ENCODE data around the gene GTPBP8. TPM values are rescaled to one million over a fixed set of nuclear protein-coding genes. Genes with fewer than 3 reads are reported as not detected.

Gene GTPBP8
- total RNA-seq, 1 experiment from 2014 or later = 16.4 TPM

DNA sequence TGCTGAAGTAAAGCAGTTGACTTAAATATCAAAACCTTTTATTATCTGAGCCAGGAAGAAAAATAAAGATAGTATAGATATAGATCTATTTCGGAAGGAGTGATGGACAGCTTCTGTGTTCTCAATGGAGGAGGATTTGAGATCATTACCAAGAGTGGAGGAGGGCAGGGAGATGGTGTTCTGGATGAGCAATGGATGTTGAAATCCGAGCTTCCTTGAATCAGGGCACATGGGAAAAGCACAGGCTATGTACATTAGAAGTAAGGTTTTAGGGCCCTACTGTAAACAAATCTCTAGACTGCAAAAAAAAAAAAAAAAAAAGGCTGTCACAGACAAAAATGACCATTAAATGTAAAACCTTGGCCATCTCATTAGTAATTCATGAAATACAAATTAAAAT is 43.2 kb downstream of the GTPBP8 start:
- H3K9ac ChIP-seq (ENCODE audit: low read length) = no peak overlapping the region
- no peaks in the 10 kb centered on the region for H3K4me1 ChIP-seq (ENCODE audit: control insufficient read depth in 1 of 2, insufficient read depth in 2 of 2, low read length in 2 of 2)
- no peaks in the 10 kb centered on the region for H3K9me3 ChIP-seq (ENCODE audit: control insufficient read depth in 1 of 2, insufficient read depth in 1 of 2, low read depth in 1 of 2, low read length in 2 of 2)
- H4K20me1 ChIP-seq (ENCODE audit: insufficient read depth) = no peaks in the 10 kb centered on the region
- H3K27ac ChIP-seq (ENCODE audit: low read depth, low read length) = no peak overlapping the region
- no peaks in the 10 kb centered on the region for H3K27me3 ChIP-seq (ENCODE audit: insufficient read depth, low read length)
- no peak for DNase-seq (ENCODE audit: low read depth, low spot score)
- ChIA-PET CTCF (interaction anchor here (0.6 to 2.9 kb wide), 4 partner anchors 19 to 592 kb away, joined by 3 to 13 read pairs (median 3); no protein-coding TSS in a partner anchor), RAD21 (ENCODE audit: low non-redundant PET in 1 of 2, low total read pairs in 2 of 2, uncharacterized antibody in 2 of 2, unreplicated experiment in 2 of 2) (no interaction called here), POLR2A (interaction anchor here (2.1 kb wide), 1 partner anchor 15 kb away, joined by 5 read pairs; a partner anchor contains a TSS)
- no peak overlapping the region for H3K4me2 ChIP-seq (ENCODE audit: low read length)
- H2AFZ ChIP-seq (ENCODE audit: low read depth, low read length, poor library complexity, severe bottlenecking) = no peak overlapping the region
- TF ChIP-seq, protein P1, sequence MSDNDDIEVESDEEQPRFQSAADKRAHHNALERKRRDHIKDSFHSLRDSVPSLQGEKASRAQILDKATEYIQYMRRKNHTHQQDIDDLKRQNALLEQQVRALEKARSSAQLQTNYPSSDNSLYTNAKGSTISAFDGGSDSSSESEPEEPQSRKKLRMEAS (IDR thresholded peaks at IDR 0.05) = no peak
- no peak for TF ChIP-seq FOSL1 (IDR thresholded peaks at IDR 0.05; ENCODE audit: low read depth)
- TF ChIP-seq POLR2AphosphoS5 (IDR thresholded peaks at IDR 0.05; ENCODE audit: low read depth, low read length) = no peak
- no peak for TF ChIP-seq EZH2 (IDR thresholded peaks at IDR 0.05)
- TF ChIP-seq, protein P2, sequence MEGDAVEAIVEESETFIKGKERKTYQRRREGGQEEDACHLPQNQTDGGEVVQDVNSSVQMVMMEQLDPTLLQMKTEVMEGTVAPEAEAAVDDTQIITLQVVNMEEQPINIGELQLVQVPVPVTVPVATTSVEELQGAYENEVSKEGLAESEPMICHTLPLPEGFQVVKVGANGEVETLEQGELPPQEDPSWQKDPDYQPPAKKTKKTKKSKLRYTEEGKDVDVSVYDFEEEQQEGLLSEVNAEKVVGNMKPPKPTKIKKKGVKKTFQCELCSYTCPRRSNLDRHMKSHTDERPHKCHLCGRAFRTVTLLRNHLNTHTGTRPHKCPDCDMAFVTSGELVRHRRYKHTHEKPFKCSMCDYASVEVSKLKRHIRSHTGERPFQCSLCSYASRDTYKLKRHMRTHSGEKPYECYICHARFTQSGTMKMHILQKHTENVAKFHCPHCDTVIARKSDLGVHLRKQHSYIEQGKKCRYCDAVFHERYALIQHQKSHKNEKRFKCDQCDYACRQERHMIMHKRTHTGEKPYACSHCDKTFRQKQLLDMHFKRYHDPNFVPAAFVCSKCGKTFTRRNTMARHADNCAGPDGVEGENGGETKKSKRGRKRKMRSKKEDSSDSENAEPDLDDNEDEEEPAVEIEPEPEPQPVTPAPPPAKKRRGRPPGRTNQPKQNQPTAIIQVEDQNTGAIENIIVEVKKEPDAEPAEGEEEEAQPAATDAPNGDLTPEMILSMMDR (IDR thresholded peaks at IDR 0.05 in 2 of 3, conservative IDR thresholded peaks at IDR 0.05 in 1 of 3; ENCODE audit: borderline replicate concordance in 1 of 3, insufficient read depth in 1 of 3, low read depth in 2 of 3, low read length in 2 of 3) = no peak
- no peak for TF ChIP-seq EZH2phosphoT487 (IDR thresholded peaks at IDR 0.05; ENCODE audit: borderline replicate concordance)
- TF ChIP-seq ZNF274 (IDR thresholded peaks at IDR 0.05; ENCODE audit: low read depth, low read length) = no peak
- TF ChIP-seq, protein P3, sequence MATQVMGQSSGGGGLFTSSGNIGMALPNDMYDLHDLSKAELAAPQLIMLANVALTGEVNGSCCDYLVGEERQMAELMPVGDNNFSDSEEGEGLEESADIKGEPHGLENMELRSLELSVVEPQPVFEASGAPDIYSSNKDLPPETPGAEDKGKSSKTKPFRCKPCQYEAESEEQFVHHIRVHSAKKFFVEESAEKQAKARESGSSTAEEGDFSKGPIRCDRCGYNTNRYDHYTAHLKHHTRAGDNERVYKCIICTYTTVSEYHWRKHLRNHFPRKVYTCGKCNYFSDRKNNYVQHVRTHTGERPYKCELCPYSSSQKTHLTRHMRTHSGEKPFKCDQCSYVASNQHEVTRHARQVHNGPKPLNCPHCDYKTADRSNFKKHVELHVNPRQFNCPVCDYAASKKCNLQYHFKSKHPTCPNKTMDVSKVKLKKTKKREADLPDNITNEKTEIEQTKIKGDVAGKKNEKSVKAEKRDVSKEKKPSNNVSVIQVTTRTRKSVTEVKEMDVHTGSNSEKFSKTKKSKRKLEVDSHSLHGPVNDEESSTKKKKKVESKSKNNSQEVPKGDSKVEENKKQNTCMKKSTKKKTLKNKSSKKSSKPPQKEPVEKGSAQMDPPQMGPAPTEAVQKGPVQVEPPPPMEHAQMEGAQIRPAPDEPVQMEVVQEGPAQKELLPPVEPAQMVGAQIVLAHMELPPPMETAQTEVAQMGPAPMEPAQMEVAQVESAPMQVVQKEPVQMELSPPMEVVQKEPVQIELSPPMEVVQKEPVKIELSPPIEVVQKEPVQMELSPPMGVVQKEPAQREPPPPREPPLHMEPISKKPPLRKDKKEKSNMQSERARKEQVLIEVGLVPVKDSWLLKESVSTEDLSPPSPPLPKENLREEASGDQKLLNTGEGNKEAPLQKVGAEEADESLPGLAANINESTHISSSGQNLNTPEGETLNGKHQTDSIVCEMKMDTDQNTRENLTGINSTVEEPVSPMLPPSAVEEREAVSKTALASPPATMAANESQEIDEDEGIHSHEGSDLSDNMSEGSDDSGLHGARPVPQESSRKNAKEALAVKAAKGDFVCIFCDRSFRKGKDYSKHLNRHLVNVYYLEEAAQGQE (IDR thresholded peaks at IDR 0.05; ENCODE audit: low read depth) = no peak
- TF ChIP-seq SP1 (IDR thresholded peaks at IDR 0.05; ENCODE audit: low read depth) = no peak
- no peak for TF ChIP-seq CEBPB (IDR thresholded peaks at IDR 0.05; ENCODE audit: low read depth)
- TF ChIP-seq ZFX (IDR thresholded peaks at IDR 0.05) = no peak
- no peak for TF ChIP-seq YY1 (IDR thresholded peaks at IDR 0.05; ENCODE audit: extremely low read depth, insufficient replicate concordance, low read depth, low read length)
- no peak for TF ChIP-seq POLR2A (IDR thresholded peaks at IDR 0.05; ENCODE audit: borderline replicate concordance, extremely low read depth, insufficient read depth, insufficient read length)
- H3K36me3 ChIP-seq (ENCODE audit: control insufficient read depth in 1 of 2, insufficient read depth in 2 of 2, low read length in 2 of 2) = no peaks in the 10 kb centered on the region
- BruUV-seq (replicated peaks) = no TSS peak
- no peaks in the 10 kb centered on the region for H3K9me2 ChIP-seq (ENCODE audit: insufficient read depth)
- intact Hi-C loops (cut with micrococcal nuclease) = loop anchor here (10.0 kb wide), 1 partner anchor 389 kb away; the partner anchor contains the start of gene CCDC80
- no peak for ATAC-seq
- no peaks in the 10 kb centered on the region for H3K79me2 ChIP-seq (ENCODE audit: insufficient read depth, low read length)
- no peak overlapping the region for H3K4me3 ChIP-seq (replicated peaks in 1 of 2; ENCODE audit: low read depth in 1 of 2, low read length in 2 of 2)

Measured in HCT116 (cell line).